IPS DF 19.7 (cell line): Measurements from ENCODE around the gene SLC27A2.

Source experiments
- DNase-seq: peaks from one replicate; pipeline ENCODE4 v3.0.0-alpha.2; 2013; ENCODE audit warnings: low read depth, low spot score

Gene SLC27A2

DNA sequence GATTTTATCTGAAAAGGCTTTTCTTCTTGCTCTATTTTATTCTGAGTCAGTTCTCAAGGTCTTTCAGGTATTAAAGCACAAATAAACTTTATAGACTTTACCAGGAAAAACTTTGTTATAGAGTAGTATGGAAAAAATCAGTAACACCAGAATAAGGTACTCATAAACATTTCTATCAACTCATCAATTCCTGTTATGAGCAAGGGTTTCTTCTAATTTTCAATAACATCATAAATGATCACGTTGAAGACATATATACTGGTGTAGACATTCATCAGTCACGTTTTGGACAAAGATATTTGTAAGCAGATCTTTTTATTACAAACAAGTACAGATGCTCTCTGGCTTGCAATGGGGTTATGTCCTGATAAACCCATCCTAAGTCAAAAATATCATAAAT lies 93.1 kb downstream of the SLC27A2 start:
- no peak for DNase-seq

- DNase-seq = no peak
Observed at GRCh38 chr15:50275908-50276307, 93.9 kb downstream of the SLC27A2 start.

DNA sequence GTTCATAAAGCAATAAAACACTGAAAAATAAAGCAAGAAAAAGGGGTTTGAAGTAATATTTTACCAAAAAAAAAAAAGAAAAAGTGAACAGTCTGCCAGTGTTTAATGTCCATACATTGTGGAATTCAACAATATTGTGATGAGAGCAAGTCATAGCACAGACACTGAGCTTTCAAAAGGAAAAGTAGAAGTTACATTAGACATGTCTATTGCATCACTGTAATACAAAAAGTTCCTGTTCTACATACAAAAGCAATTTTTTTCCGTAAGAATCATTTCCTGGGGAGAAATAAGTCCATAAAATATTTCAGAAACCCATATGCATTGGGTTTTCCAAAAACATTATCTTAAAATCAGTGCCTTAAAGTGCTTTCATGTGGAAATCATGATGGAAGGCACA lies 95.4 kb downstream of the SLC27A2 start:
- DNase-seq = no peak

GRCh38 chr15:50278496-50278895 lies 96.5 kb downstream of the SLC27A2 start:
- no peak for DNase-seq

GRCh38 chr15:50280271-50280670 lies 98.3 kb downstream of the SLC27A2 start:
- DNase-seq = no peak

- DNase-seq = no peak
Observed at GRCh38 chr15:50281427-50281826, 99.4 kb downstream of the SLC27A2 start.
